HEK293 (cell line): ENCODE results near the gene CXCL3.

Experiments used
- OSR2 ChIP-seq: fragments of 450-650 bp; formaldehyde crosslinking; IDR thresholded peaks from 2 replicates; pipeline ENCODE4 v1.5.1; 2016; ENCODE audit warnings: missing biosample characterization, missing genetic modification characterization
- TF ChIP-seq, protein P1 (sequence below): fragments of 450-650 bp; formaldehyde crosslinking; IDR thresholded peaks from 2 replicates; pipeline ENCODE4 v1.5.1; 2016; ENCODE audit warnings: missing biosample characterization, missing genetic modification characterization

DNA sequence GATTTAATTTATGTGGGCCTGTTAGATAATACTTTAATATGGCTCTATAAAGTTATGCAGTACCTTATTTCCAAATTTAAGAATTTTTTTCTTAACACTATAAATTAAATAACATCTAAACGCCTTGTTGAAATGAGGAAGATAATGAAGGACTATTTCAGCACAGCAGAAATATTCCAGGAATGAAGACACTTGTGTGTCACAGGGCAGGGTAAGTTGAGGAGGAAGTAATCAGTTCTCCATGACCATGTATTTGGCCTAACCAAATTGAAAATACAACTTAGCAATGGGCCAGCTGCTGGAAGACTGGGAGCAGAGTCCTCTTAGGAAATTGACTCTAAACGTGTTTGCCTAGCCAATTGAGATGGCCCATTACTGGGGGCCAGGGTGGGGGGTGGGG is 16.9 kb downstream of the CXCL3 start:
- TF ChIP-seq OSR2 (tag by site-specific recombination), result no peak
- TF ChIP-seq, protein P1, sequence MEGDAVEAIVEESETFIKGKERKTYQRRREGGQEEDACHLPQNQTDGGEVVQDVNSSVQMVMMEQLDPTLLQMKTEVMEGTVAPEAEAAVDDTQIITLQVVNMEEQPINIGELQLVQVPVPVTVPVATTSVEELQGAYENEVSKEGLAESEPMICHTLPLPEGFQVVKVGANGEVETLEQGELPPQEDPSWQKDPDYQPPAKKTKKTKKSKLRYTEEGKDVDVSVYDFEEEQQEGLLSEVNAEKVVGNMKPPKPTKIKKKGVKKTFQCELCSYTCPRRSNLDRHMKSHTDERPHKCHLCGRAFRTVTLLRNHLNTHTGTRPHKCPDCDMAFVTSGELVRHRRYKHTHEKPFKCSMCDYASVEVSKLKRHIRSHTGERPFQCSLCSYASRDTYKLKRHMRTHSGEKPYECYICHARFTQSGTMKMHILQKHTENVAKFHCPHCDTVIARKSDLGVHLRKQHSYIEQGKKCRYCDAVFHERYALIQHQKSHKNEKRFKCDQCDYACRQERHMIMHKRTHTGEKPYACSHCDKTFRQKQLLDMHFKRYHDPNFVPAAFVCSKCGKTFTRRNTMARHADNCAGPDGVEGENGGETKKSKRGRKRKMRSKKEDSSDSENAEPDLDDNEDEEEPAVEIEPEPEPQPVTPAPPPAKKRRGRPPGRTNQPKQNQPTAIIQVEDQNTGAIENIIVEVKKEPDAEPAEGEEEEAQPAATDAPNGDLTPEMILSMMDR, result no peak
